HG02623 (cell line): ENCODE data around the gene CRLF1.
"Not testable (repeated sequence)": the region's sequence is repeated elsewhere in the genome, so short reads cannot be mapped to it uniquely, and the experiment has no call there.

ENCODE experiments used
- ATAC-seq: cut with Tn5 transposase; IDR thresholded peaks from one replicate; pipeline ENCODE4 v1.9.1; 2021; ENCODE audit warnings: moderate library complexity; ENCODE audit not compliant: unreplicated experiment

CRLF1 gene

DNA sequence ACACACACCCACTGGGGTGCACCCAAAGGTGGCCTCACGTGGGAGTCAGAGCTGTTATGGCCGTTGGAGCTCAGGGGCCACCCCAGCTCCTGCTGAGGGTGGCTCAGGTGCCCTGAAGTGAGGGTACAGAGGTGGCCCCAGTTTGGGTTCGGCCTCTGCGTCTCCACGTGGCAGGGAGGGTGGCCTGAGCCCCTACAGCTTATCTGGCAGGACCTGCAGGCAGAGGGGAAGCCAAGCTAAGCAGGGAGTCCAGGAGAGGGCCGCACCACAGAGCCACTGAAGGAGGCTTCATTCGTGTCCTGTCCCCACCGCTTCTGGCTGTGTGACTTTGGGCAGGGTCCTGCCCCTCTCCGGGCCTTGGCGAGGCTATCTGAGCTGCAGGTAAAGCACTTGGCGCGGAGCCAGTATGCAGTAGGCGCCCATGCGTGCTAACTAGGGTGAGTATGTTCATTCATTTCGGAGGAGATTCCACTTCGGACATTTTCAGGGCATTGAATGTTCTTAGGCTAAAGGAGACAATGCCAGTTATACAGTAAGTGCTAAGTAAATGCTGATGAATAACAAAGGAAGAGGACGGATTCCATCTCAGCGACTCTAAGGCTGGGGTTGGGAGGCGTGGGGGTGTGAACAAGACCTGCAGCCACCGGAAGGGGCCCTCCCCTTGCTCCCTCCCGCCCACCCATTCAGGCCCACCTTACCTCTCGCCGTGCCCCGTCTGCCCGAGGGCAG lies 13.1 kb downstream of the CRLF1 start:
- no peak for ATAC-seq

- not testable (repeated sequence) for ATAC-seq
Observed at GRCh38 chr19:18592732-18593131, 13.9 kb downstream of the CRLF1 start.

DNA sequence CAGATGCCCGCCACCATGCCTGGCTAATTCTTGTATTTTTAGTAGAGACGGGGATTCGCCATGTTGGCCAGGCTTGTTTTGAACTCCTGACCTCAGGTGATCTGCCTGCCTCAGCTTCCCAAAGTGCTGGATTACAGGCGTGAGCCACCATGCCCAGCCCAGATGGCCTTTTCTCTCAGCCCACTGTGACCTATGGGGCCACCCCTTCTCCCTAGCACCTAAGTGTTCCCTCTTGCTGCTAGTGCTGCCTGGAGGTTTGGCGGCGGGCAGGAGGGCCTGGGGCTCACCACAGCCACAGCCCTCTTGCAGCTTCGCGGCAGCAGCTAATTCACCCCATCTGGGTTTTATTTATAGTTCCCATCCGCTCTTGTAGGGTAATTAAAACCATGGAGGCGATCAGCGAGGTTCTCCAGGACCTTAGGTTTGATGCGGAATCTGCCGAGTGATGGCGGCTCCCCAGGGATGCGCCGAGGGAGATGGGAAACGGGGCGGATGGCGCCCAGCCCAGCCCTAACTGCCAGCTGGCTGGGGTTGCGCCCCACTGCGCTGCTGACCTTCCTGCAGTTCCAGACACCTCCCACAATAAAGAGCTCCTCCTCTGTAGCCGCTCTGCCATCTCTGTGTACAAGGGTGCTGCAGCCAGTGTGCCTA lies 14.7 kb downstream of the CRLF1 start:
- ATAC-seq: no peak

- ATAC-seq: no peak
Observed at GRCh38 chr19:18590273-18591272, 16.0 kb downstream of the CRLF1 start.

- ATAC-seq: peak; percentile 14
Observed at GRCh38 chr19:18589380-18590272, 17.0 kb downstream of the CRLF1 start.

GRCh38 chr19:18588611-18589379 lies 17.8 kb downstream of the CRLF1 start, which contains the start of gene REX1BD:
REX1BD (plus strand) TSS chr19:18588798; CDS start chr19:18588802, 4 bp downstream.
- ATAC-seq: peak; percentile 65

GRCh38 chr19:18587962-18588610 lies 18.5 kb downstream of the CRLF1 start:
- ATAC-seq: no peak

GRCh38 chr19:18587561-18587960 lies 19.0 kb downstream of the CRLF1 start:
- no peak for ATAC-seq

DNA sequence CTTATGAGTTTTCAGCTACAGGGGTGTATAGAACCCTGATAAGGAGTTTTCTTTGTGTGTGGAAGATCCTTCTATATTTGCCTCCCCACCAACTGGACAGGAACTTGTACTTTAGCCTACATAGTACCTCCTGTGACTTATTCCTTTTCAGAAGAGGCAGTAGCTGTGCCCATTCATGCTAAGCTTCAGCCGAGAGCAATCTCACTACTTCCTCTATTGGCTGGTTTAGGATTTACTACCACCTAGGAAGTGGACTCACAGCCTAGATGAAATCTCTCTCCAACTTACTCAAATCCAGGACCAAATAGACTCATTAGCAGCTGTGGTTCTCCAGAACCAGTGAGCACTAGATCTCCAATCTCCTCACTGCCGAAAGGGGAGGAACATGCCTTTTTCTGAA lies 20.3 kb downstream of the CRLF1 start:
- no peak for ATAC-seq

- no peak for ATAC-seq
Observed at GRCh38 chr19:18580311-18580710, 26.3 kb downstream of the CRLF1 start.

DNA sequence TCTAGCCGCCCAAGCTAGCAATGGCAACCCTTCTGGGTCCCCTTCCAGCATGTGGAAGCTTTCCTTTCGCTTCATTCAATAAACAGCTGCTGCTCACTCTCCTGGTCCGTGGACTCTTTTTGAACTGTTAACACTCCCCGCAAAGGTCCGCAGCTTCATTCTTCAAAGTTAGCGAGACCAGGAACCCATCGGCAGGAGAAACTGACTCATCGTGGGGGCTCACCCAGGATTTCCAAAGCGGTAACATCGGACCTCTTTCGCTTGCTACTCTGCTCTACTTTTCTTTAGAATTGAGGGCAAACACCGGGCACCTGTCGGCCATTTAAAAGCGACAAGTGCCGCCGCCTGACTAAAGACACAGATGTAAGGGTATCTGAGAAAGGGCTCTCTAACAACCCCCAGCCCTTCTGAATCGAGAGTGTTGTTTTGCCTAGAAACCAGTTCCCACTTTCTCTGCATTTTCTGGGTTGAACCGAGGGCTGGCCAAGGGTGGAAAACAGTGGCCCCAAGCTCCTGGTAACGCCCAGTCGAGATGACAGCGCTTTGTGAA lies 29.2 kb downstream of the CRLF1 start:
- no peak for ATAC-seq

- no peak for ATAC-seq
Observed at GRCh38 chr19:18576383-18576782, 30.2 kb downstream of the CRLF1 start.

- no peak for ATAC-seq
Observed at GRCh38 chr19:18574691-18575291, 31.8 kb downstream of the CRLF1 start.

GRCh38 chr19:18571564-18572344 lies 34.8 kb downstream of the CRLF1 start, which contains the start of gene UBA52:
UBA52 (plus strand) TSS chr19:18571857; CDS start chr19:18573301, 1,444 bp downstream.
- ATAC-seq: peak; percentile 92

DNA sequence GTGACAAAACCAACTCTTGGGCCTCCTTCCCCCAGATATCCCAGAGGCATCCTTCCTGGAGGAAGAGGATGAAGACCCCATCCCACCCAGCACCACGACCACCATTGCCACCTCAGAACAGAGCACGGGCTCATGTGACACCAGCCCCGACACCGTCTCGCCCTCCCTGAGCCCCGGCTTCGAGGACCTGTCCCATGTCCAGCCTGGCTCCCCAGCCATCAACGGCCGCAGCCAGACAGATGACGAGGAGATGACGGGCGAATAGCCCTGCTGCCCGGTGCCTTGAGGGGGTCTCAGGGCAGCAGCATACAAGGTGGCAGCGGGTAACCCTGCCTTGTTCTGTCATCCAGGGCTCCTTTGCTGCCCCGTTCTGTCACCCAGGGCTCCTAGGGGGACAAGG lies 38.2 kb downstream of the CRLF1 start:
- no peak for ATAC-seq

- no peak for ATAC-seq
Observed at GRCh38 chr19:18566953-18567352, 39.6 kb downstream of the CRLF1 start.

- ATAC-seq: no peak
Observed at GRCh38 chr19:18562086-18562485, 44.5 kb downstream of the CRLF1 start.
